Measurements from ENCODE around the gene IGF1R.

IGF1R gene

GRCh38 chr15:98789020-98789419, 140.7 kb downstream of the IGF1R start:
- Histone ChIP-seq H3K36me3 (ENCODE audit: control insufficient read depth in 2 of 2, insufficient read depth in 2 of 2, low read length in 2 of 2) (no peaks in the 10 kb centered on the region), H3K27me3 (ENCODE audit: control insufficient read depth in 2 of 2, insufficient read depth in 2 of 2, low read length in 2 of 2) (no peaks in the 10 kb centered on the region), H3K9me3 (ENCODE audit: control insufficient read depth in 2 of 2, low read length in 2 of 2) (no peaks in the 10 kb centered on the region), H3K27ac (ENCODE audit: low read depth in 2 of 2, low read length in 2 of 2) (peak overlapping the region; percentile 33 to 62), H3K4me3 (ENCODE audit: low read length in 2 of 2) (no peak overlapping the region), H3K9ac (ENCODE audit: low read depth in 1 of 2, low read length in 2 of 2) (no peak overlapping the region), H3K4me1 (ENCODE audit: control insufficient read depth in 2 of 2, insufficient read depth in 2 of 2, low read length in 2 of 2) (peaks cover 15 to 42% of the 10 kb centered on the region in 2 donors)

- Histone ChIP-seq H3K9me3 (ENCODE audit: control insufficient read depth in 2 of 2, low read length in 2 of 2) (no peaks in the 10 kb centered on the region), H3K36me3 (ENCODE audit: control insufficient read depth in 2 of 2, insufficient read depth in 2 of 2, low read length in 2 of 2) (no peaks in the 10 kb centered on the region), H3K27me3 (ENCODE audit: control insufficient read depth in 2 of 2, insufficient read depth in 2 of 2, low read length in 2 of 2) (no peaks in the 10 kb centered on the region), H3K27ac (ENCODE audit: low read depth in 2 of 2, low read length in 2 of 2) (no peak overlapping the region), H3K4me1 (ENCODE audit: control insufficient read depth in 2 of 2, insufficient read depth in 2 of 2, low read length in 2 of 2) (peaks cover 15 to 40% of the 10 kb centered on the region in 2 donors), H3K9ac (ENCODE audit: low read depth in 1 of 2, low read length in 2 of 2) (no peak overlapping the region), H3K4me3 (ENCODE audit: low read length in 2 of 2) (no peak overlapping the region)
These were observed 141.9 kb downstream of the IGF1R start for GRCh38 chr15:98790270-98790669.

- peaks cover 15 to 32% of the 10 kb centered on the region in 2 donors for H3K4me1 ChIP-seq (ENCODE audit: control insufficient read depth in 2 of 2, insufficient read depth in 2 of 2, low read length in 2 of 2)
- no peaks in the 10 kb centered on the region for H3K27me3 ChIP-seq (ENCODE audit: control insufficient read depth in 2 of 2, insufficient read depth in 2 of 2, low read length in 2 of 2)
- no peak overlapping the region for H3K9ac ChIP-seq (ENCODE audit: low read depth in 1 of 2, low read length in 2 of 2)
- H3K4me3 ChIP-seq (ENCODE audit: low read length in 2 of 2) = no peak overlapping the region
- H3K27ac ChIP-seq (ENCODE audit: low read depth in 2 of 2, low read length in 2 of 2) = no peak overlapping the region
- no peaks in the 10 kb centered on the region for H3K9me3 ChIP-seq (ENCODE audit: control insufficient read depth in 2 of 2, low read length in 2 of 2)
- H3K36me3 ChIP-seq (ENCODE audit: control insufficient read depth in 2 of 2, insufficient read depth in 2 of 2, low read length in 2 of 2) = no peaks in the 10 kb centered on the region
These were observed 142.8 kb downstream of the IGF1R start for GRCh38 chr15:98791046-98791701.

GRCh38 chr15:98792117-98792516, 143.8 kb downstream of the IGF1R start:
- H3K27me3 ChIP-seq (ENCODE audit: control insufficient read depth in 2 of 2, insufficient read depth in 2 of 2, low read length in 2 of 2) = no peaks in the 10 kb centered on the region
- no peak overlapping the region for H3K4me3 ChIP-seq (ENCODE audit: low read length in 2 of 2)
- H3K9me3 ChIP-seq (ENCODE audit: control insufficient read depth in 2 of 2, low read length in 2 of 2) = no peaks in the 10 kb centered on the region
- no peaks in the 10 kb centered on the region for H3K36me3 ChIP-seq (ENCODE audit: control insufficient read depth in 2 of 2, insufficient read depth in 2 of 2, low read length in 2 of 2)
- H3K9ac ChIP-seq (ENCODE audit: low read depth in 1 of 2, low read length in 2 of 2) = no peak overlapping the region
- no peak overlapping the region for H3K27ac ChIP-seq (ENCODE audit: low read depth in 2 of 2, low read length in 2 of 2)
- peaks cover 8 to 31% of the 10 kb centered on the region in 2 donors for H3K4me1 ChIP-seq (ENCODE audit: control insufficient read depth in 2 of 2, insufficient read depth in 2 of 2, low read length in 2 of 2)

GRCh38 chr15:98794211-98794610, 145.9 kb downstream of the IGF1R start:
- Histone ChIP-seq H3K4me1 (ENCODE audit: control insufficient read depth in 2 of 2, insufficient read depth in 2 of 2, low read length in 2 of 2) (peaks cover 3 to 17% of the 10 kb centered on the region in 2 donors), H3K27me3 (ENCODE audit: control insufficient read depth in 2 of 2, insufficient read depth in 2 of 2, low read length in 2 of 2) (no peaks in the 10 kb centered on the region), H3K9ac (ENCODE audit: low read depth in 1 of 2, low read length in 2 of 2) (no peak overlapping the region), H3K36me3 (ENCODE audit: control insufficient read depth in 2 of 2, insufficient read depth in 2 of 2, low read length in 2 of 2) (no peaks in the 10 kb centered on the region), H3K27ac (ENCODE audit: low read depth in 2 of 2, low read length in 2 of 2) (no peak overlapping the region), H3K9me3 (ENCODE audit: control insufficient read depth in 2 of 2, low read length in 2 of 2) (no peaks in the 10 kb centered on the region), H3K4me3 (ENCODE audit: low read length in 2 of 2) (no peak overlapping the region)

GRCh38 chr15:98794748-98795147, 146.4 kb downstream of the IGF1R start:
- H3K4me3 ChIP-seq (ENCODE audit: low read length in 2 of 2) = no peak overlapping the region
- no peaks in the 10 kb centered on the region for H3K36me3 ChIP-seq (ENCODE audit: control insufficient read depth in 2 of 2, insufficient read depth in 2 of 2, low read length in 2 of 2)
- no peaks in the 10 kb centered on the region for H3K27me3 ChIP-seq (ENCODE audit: control insufficient read depth in 2 of 2, insufficient read depth in 2 of 2, low read length in 2 of 2)
- no peak overlapping the region for H3K9ac ChIP-seq (ENCODE audit: low read depth in 1 of 2, low read length in 2 of 2)
- H3K4me1 ChIP-seq (ENCODE audit: control insufficient read depth in 2 of 2, insufficient read depth in 2 of 2, low read length in 2 of 2) = peaks cover 5 to 18% of the 10 kb centered on the region in 2 donors
- H3K27ac ChIP-seq (ENCODE audit: low read depth in 2 of 2, low read length in 2 of 2) = no peak overlapping the region
- H3K9me3 ChIP-seq (ENCODE audit: control insufficient read depth in 2 of 2, low read length in 2 of 2) = no peaks in the 10 kb centered on the region

- no peaks in the 10 kb centered on the region for H3K9me3 ChIP-seq (ENCODE audit: control insufficient read depth in 2 of 2, low read length in 2 of 2)
- H3K36me3 ChIP-seq (ENCODE audit: control insufficient read depth in 2 of 2, insufficient read depth in 2 of 2, low read length in 2 of 2) = no peaks in the 10 kb centered on the region
- H3K4me1 ChIP-seq (ENCODE audit: control insufficient read depth in 2 of 2, insufficient read depth in 2 of 2, low read length in 2 of 2) = peaks cover 10 to 26% of the 10 kb centered on the region in 2 donors
- no peak overlapping the region for H3K4me3 ChIP-seq (ENCODE audit: low read length in 2 of 2)
- no peak overlapping the region for H3K9ac ChIP-seq (ENCODE audit: low read depth in 1 of 2, low read length in 2 of 2)
- no peak overlapping the region for H3K27ac ChIP-seq (ENCODE audit: low read depth in 2 of 2, low read length in 2 of 2)
- H3K27me3 ChIP-seq (ENCODE audit: control insufficient read depth in 2 of 2, insufficient read depth in 2 of 2, low read length in 2 of 2) = no peaks in the 10 kb centered on the region
These were observed 147.6 kb downstream of the IGF1R start for GRCh38 chr15:98795980-98796379.

GRCh38 chr15:98796685-98797357, 148.5 kb downstream of the IGF1R start:
- peaks cover 11 to 34% of the 10 kb centered on the region in 2 donors for H3K4me1 ChIP-seq (ENCODE audit: control insufficient read depth in 2 of 2, insufficient read depth in 2 of 2, low read length in 2 of 2)
- no peak overlapping the region for H3K4me3 ChIP-seq (ENCODE audit: low read length in 2 of 2)
- no peaks in the 10 kb centered on the region for H3K27me3 ChIP-seq (ENCODE audit: control insufficient read depth in 2 of 2, insufficient read depth in 2 of 2, low read length in 2 of 2)
- H3K27ac ChIP-seq (ENCODE audit: low read depth in 2 of 2, low read length in 2 of 2) = peak overlapping the region in 1 of 2 donors; percentile 22
- H3K36me3 ChIP-seq (ENCODE audit: control insufficient read depth in 2 of 2, insufficient read depth in 2 of 2, low read length in 2 of 2) = no peaks in the 10 kb centered on the region
- no peak overlapping the region for H3K9ac ChIP-seq (ENCODE audit: low read depth in 1 of 2, low read length in 2 of 2)
- no peaks in the 10 kb centered on the region for H3K9me3 ChIP-seq (ENCODE audit: control insufficient read depth in 2 of 2, low read length in 2 of 2)

- no peak overlapping the region for H3K9ac ChIP-seq (ENCODE audit: low read depth in 1 of 2, low read length in 2 of 2)
- H3K27ac ChIP-seq (ENCODE audit: low read depth in 2 of 2, low read length in 2 of 2) = no peak overlapping the region
- peaks cover 11 to 34% of the 10 kb centered on the region in 2 donors for H3K4me1 ChIP-seq (ENCODE audit: control insufficient read depth in 2 of 2, insufficient read depth in 2 of 2, low read length in 2 of 2)
These were observed 150.1 kb downstream of the IGF1R start for GRCh38 chr15:98798375-98798893.

More at GRCh38 chr15:98798375-98798893, 150.1 kb downstream of the IGF1R start:
- no peaks in the 10 kb centered on the region for H3K36me3 ChIP-seq (ENCODE audit: control insufficient read depth in 2 of 2, insufficient read depth in 2 of 2, low read length in 2 of 2)
- H3K9me3 ChIP-seq (ENCODE audit: control insufficient read depth in 2 of 2, low read length in 2 of 2) = no peaks in the 10 kb centered on the region
- H3K4me3 ChIP-seq (ENCODE audit: low read length in 2 of 2) = no peak overlapping the region
- no peaks in the 10 kb centered on the region for H3K27me3 ChIP-seq (ENCODE audit: control insufficient read depth in 2 of 2, insufficient read depth in 2 of 2, low read length in 2 of 2)

All from mucosa of rectum (tissue), 2 donors.